Measurements from ENCODE around the gene POLR1A. TPM values are rescaled to one million over a fixed set of nuclear protein-coding genes. Genes with fewer than 3 reads are reported as not detected.

POLR1A gene
- total RNA-seq, 1 experiment from 2014 or later, result 47.5 TPM

GRCh38 chr2:86066007-86066578 lies 39.6 kb downstream of the POLR1A start:
- Mint-ChIP-seq H3K4me1 (no peaks in the 10 kb centered on the region), H3K4me3 (no peak overlapping the region), H3K27ac (no peak overlapping the region), H3K36me3 (peaks cover 76% of the 10 kb centered on the region), H3K9me3 (no peaks in the 10 kb centered on the region), H3K27me3 (ENCODE audit: low read depth) (no peaks in the 10 kb centered on the region)
- DNase-seq (ENCODE audit: low spot score) (no peak), ATAC-seq (no peak)
- TF ChIP-seq PRDM15 (CRISPR knock-in tag; IDR thresholded peaks at IDR 0.05) (no peak), ZBTB21 (CRISPR knock-in tag; IDR thresholded peaks at IDR 0.05; ENCODE audit: borderline replicate concordance) (no peak), ZNF281 (CRISPR knock-in tag; IDR thresholded peaks at IDR 0.05) (no peak), PREB (CRISPR knock-in tag; IDR thresholded peaks at IDR 0.05; ENCODE audit: borderline replicate concordance) (no peak), NR1H2 (CRISPR knock-in tag; IDR thresholded peaks at IDR 0.05) (no peak), ZSCAN18 (CRISPR knock-in tag; IDR thresholded peaks at IDR 0.05) (no peak), ZBTB43 (CRISPR knock-in tag; IDR thresholded peaks at IDR 0.05) (no peak), IRF2 (CRISPR knock-in tag; IDR thresholded peaks at IDR 0.05; ENCODE audit: borderline replicate concordance, low read depth) (no peak), ATF2 (CRISPR knock-in tag; IDR thresholded peaks at IDR 0.05; ENCODE audit: borderline replicate concordance, low read depth) (no peak), CDX4 (CRISPR knock-in tag; IDR thresholded peaks at IDR 0.05; ENCODE audit: borderline replicate concordance) (no peak), GRHL2 (CRISPR knock-in tag; IDR thresholded peaks at IDR 0.05; ENCODE audit: insufficient replicate concordance, severe bottlenecking) (no peak), USF1 (CRISPR knock-in tag; IDR thresholded peaks at IDR 0.05) (no peak), NFYB (CRISPR knock-in tag; conservative IDR thresholded peaks at IDR 0.05; ENCODE audit: low read depth) (no peak), CBFB (CRISPR knock-in tag; IDR thresholded peaks at IDR 0.05; ENCODE audit: low read depth) (no peak), KAT7 (CRISPR knock-in tag; IDR thresholded peaks at IDR 0.05; ENCODE audit: borderline replicate concordance) (no peak), ZNF423 (CRISPR knock-in tag; IDR thresholded peaks at IDR 0.05) (no peak), ESRRA (CRISPR knock-in tag; IDR thresholded peaks at IDR 0.05; ENCODE audit: borderline replicate concordance) (no peak)
- ChIA-PET POLR2A (no interaction called here), CTCF (no interaction called here)
